SK-N-SH treated with all-trans-retinoic acid at 6 μM for 48 hours (cell line): ENCODE data around the gene ADAMTS2.

Source experiments
- BACH2 ChIP-seq: fragments of 250-450 bp; sonication (Bioruptor Pico); IDR thresholded peaks from 2 replicates; pipeline ENCODE4 v1.9.0; 2021; ENCODE audit warnings: mild to moderate bottlenecking, borderline replicate concordance
- CSRNP3 ChIP-seq: fragments of 250-450 bp; sonication (Bioruptor Pico); IDR thresholded peaks from 2 replicates; pipeline ENCODE4 v1.5.1; 2021; ENCODE audit warnings: mild to moderate bottlenecking, moderate library complexity
- GLIS3 ChIP-seq: fragments of 250-450 bp; sonication (Bioruptor Pico); IDR thresholded peaks from 2 replicates; pipeline ENCODE4 v1.5.0; 2020; ENCODE audit warnings: mild to moderate bottlenecking, moderate library complexity
- PATZ1 ChIP-seq: fragments of 250-450 bp; sonication (Bioruptor Pico); IDR thresholded peaks from 2 replicates; pipeline ENCODE4 v1.8.0; 2020; ENCODE audit warnings: mild to moderate bottlenecking, moderate library complexity, borderline replicate concordance
- POU6F1 ChIP-seq: fragments of 250-450 bp; sonication (Bioruptor Pico); IDR thresholded peaks from 2 replicates; pipeline ENCODE4 v1.8.0; 2021; ENCODE audit warnings: low read depth, mild to moderate bottlenecking, moderate library complexity, borderline replicate concordance
- PPARA ChIP-seq: fragments of 250-450 bp; sonication (Bioruptor Pico); IDR thresholded peaks from 2 replicates; pipeline ENCODE4 v1.5.0; 2020; ENCODE audit warnings: mild to moderate bottlenecking, borderline replicate concordance
- RARB ChIP-seq: fragments of 250-450 bp; sonication (Bioruptor Pico); IDR thresholded peaks from 2 replicates; pipeline ENCODE4 v1.8.0; 2021; ENCODE audit warnings: mild to moderate bottlenecking, moderate library complexity
- SNAI2 ChIP-seq: fragments of 250-450 bp; sonication (Bioruptor Pico); IDR thresholded peaks from 2 replicates; pipeline ENCODE4 v1.5.0; 2020; ENCODE audit warnings: mild to moderate bottlenecking, moderate library complexity
- TCF4 ChIP-seq: fragments of 250-450 bp; sonication (Bioruptor Pico); IDR thresholded peaks from 2 replicates; pipeline ENCODE4 v1.8.0; 2021; ENCODE audit warnings: mild to moderate bottlenecking, moderate library complexity, borderline replicate concordance
- TSHZ2 ChIP-seq: fragments of 250-450 bp; sonication (Bioruptor Pico); IDR thresholded peaks from 2 replicates; pipeline ENCODE4 v1.5.0; 2020; ENCODE audit warnings: mild to moderate bottlenecking, moderate library complexity
- ZFP3 ChIP-seq: fragments of 250-450 bp; sonication (Bioruptor Pico); IDR thresholded peaks from 2 replicates; pipeline ENCODE4 v1.5.0; 2020; ENCODE audit warnings: mild to moderate bottlenecking, moderate library complexity
- ZNF70 ChIP-seq: fragments of 450-650 bp; formaldehyde crosslinking; IDR thresholded peaks from 2 replicates; pipeline ENCODE4 v1.5.0; 2020; ENCODE audit warnings: mild to moderate bottlenecking, moderate library complexity
- ZNF8 ChIP-seq: fragments of 450-650 bp; formaldehyde crosslinking; IDR thresholded peaks from 2 replicates; pipeline ENCODE4 v1.5.0; 2020; ENCODE audit warnings: mild to moderate bottlenecking, moderate library complexity

GRCh38 chr5:179118338-179118737 is 226.9 kb downstream of the ADAMTS2 start:
- TF ChIP-seq ZFP3 (no peak), TCF4 (CRISPR knock-in tag) (no peak), BACH2 (CRISPR knock-in tag) (no peak), PATZ1 (CRISPR knock-in tag) (no peak), ZNF8 (CRISPR knock-in tag) (no peak), TSHZ2 (no peak), PPARA (CRISPR knock-in tag) (no peak), CSRNP3 (no peak), RARB (no peak), SNAI2 (CRISPR knock-in tag) (no peak), GLIS3 (CRISPR knock-in tag) (no peak), ZNF70 (no peak), POU6F1 (CRISPR knock-in tag) (no peak)
